GM19395 (cell line): ENCODE results near the gene LRIT3.
A peak's percentile ranks its signal among the peaks of the same experiment; 100 is the strongest.
"Not testable (repeated sequence)": the region's sequence is repeated elsewhere in the genome, so short reads cannot be mapped to it uniquely, and the experiment has no call there.

Experiments
- ATAC-seq: cut with Tn5 transposase; IDR thresholded peaks from one replicate; pipeline ENCODE4 v1.9.1; 2021; ENCODE audit warnings: mild to moderate bottlenecking, moderate library complexity; ENCODE audit not compliant: unreplicated experiment

Gene LRIT3

DNA sequence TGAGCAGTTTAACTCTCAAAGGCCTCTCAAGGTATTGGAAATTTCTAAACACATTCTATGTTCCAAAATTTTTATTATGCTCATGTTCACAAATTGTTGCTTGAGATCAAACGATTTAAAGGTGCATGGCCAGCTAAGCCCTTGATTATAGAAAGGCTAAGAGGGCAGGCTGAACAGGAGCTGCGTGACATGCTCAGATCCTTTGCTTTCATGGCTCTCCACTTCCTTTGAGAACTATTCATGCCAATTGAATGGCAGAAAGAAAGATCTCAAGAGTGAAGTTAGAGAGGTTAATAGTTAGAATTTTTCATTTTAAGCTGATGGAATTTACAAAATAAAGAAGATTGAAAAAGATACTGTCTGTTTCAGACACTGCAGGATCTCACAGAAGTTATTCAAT lies 594 bp downstream of the LRIT3 start:
- ATAC-seq, result no peak

DNA sequence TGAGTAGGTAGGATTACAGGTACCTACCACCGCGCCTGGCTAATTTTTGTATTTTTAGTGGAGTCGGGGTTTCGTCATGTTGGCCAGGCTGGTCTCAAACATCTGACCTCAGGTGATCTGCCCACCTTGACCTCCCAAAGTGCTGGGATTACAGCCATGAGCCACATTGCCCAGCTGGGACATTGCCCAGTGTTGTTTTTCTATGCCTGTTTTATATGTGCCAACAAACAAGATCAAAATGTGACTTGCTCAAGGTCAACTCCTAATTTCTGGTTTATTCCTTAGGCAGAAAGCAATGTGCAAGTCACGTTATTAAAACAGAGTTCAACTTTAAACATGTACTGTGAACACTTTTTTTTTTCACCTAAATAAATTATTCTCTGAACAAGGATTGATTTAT lies 2.7 kb downstream of the LRIT3 start:
- ATAC-seq, result no peak

DNA sequence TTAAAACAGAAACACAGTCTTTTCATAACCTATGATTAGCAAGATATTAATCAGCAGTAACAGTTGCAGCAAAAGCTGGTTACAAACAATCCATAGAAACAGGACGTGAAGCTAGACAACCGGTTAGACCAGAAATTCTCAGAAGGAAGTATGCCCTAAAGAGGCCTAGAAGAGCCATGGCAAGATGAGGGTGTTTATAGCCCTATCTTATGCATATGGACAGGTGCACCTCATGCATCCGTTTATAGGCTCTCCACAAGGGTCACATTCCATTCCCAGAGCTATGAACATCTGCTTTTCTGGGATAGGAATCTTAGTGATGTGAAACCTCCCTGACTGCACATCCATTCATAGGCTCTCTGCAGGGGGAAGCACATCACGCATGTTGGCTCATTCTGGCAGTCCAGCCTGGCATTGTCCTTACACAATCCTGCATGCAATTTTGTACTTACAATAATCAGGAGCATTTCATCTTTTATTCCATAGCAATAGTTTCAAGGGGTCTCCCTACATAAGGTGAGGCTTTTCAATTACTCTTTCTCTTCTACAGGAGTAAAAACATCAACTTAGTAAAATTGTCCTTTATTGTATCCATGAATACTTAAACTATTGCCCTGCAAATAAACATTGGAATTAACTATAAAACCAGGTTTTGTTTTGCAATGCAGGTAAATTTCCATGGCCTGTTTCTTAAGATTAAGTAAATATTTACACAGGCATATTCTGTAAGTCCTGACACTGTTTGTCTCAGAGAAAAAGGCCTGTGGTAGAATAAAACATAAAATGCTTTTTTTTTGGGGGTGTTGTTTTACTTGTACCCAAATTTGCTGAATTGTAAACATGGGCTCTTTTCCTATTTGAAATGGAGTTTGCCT lies 11.8 kb downstream of the LRIT3 start:
- not testable (repeated sequence) for ATAC-seq

DNA sequence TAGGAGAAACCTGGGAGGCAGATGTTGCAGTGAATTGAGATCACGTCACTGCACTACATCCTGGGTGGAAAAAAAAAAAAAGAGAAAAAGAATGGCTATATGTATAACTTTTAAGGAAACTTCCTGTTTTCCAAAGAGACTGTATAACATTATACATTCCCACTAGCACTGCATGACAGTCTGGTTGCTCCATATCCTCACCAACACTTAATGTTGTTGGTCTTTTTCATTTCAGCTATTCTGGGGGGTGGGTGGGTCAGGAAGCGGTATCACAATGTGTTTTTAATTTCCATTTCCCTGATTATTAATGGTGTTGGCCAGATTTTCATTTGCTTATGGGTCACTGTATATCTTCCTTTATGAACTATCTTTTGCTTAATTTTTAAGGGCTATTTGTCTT lies 13.4 kb downstream of the LRIT3 start:
- no peak for ATAC-seq

GRCh38 chr4:109861916-109862511 lies 14.1 kb downstream of the LRIT3 start:
- no peak for ATAC-seq

DNA sequence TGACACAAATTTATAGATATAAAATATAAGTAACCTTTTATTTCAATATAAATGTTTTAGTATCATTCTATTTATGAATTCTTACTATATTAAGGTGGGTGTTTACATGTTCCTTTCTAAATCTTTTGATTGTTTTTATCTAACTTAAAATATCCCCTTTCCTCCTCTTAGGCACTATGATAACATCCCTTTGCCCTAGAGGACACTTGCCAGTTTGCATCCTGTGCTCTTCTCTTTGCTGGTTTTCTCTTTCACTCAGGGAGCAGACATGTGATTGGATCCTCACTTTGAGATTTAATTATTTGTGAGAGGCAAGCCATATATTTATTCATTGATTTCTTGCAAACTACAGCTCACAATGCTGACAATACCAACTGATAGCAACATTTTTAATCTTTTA lies 16.2 kb downstream of the LRIT3 start:
- ATAC-seq, result no peak

DNA sequence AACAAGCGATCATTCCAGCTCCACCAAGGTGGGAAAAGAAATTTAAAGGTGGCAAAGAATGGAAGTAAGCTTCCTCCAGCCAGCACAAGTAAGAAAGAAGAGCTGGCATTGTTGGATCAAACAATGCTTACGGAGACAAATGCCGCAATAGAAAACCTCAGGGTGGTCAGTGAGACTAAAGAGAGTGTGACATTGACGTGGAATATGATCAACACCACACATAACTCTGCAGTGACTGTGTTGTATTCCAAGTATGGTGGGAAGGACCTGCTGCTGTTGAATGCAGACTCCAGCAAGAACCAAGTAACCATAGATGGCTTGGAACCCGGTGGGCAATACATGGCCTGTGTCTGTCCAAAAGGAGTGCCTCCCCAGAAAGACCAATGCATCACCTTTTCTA lies 22.2 kb downstream of the LRIT3 start:
- ATAC-seq, result no peak

- ATAC-seq, result no peak
These were observed 24.2 kb downstream of the LRIT3 start for GRCh38 chr4:109872065-109872464.

DNA sequence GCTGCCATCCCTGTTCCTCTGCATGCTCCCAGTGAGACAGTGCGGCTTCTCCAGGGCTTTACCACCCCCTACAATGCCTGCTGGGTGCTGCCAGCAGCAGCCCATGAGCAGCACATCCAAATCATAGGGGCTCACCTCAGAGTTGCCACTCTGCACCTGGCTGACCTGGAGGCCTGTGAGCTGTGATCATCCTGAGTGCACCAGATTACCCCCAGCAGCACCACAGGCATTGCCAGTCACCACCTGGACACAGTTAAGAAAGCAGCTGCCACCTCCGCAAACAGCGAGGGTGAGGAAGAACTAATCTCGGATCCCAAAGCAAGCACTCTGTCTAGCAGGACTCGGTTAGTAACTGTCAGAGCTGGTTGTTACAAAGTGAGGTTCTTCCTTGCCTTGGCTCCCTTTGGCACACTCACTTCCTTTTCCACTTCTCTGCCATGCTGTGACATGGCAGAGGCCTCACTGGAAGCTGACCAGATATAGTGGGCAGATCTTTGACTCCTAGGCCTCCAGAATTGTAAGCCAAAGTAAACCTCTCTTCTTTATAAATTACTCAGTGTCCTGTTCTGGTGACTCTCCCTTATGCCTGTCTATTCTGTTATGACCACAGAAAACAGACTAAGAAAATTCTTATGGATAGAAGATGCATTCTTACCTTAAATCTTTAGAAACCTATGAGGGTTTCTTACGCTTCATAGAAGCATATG lies 25.2 kb downstream of the LRIT3 start:
- no peak for ATAC-seq

- no peak for ATAC-seq
These were observed 26.0 kb downstream of the LRIT3 start for GRCh38 chr4:109873791-109874514.

- no peak for ATAC-seq
These were observed 27.2 kb downstream of the LRIT3 start for GRCh38 chr4:109875106-109875505.

DNA sequence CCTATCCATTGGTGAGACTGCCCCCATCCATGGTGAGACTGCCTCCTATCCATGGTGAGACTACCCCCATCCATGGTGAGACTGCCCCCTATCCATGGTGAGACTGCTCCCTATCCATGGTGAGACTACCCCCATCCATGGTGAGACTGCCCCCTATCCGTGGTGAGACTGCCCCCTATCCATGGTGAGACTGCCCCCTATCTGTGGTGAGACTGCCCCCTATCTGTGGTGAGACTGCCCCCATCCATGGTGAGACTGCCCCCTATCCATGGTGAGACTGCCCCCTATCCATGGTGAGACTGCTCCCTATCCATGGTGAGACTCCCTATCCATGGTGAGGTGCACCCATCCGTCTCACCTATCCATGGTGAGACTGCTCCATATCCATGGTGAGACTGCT lies 27.6 kb downstream of the LRIT3 start:
- ATAC-seq, result not testable (repeated sequence)

GRCh38 chr4:109876634-109877265 lies 28.8 kb downstream of the LRIT3 start:
- no peak for ATAC-seq

DNA sequence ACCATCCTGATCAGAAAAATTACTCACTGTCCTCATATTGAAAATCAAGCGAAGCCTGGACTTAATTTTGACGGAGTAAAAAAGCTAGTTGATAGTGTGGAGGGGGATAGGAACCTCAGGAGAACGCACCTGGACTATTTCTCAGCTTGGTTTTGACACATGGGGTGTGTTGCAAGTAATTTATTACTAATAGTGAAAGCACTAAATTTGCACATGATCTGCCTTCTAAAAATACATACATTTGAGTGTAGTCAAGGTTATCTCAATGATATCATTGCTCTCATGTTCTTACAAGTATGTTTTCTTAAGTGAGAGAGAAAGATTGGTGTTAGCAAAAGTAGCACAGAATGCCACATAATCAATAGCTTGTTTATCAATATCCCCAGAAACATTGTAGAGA lies 29.5 kb downstream of the LRIT3 start:
- ATAC-seq, result peak; percentile 83

DNA sequence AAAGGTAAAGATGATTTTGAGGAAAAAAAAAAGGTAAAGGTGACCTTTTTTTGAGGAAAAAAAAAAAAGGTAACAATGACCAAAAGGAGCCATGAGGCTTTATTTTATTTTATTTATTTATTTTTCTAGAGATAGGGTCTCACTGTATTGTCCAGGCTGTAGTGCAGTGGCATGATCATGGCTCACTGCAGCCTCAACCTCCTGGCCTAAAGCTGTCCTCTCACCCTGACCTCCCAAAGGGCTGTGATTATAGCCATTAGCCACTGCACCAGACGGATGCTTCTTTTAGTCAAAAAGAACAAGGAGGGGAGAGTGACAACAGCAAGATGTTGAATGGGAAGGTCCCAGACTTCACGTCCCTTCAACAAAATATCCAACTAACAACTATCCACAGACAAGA lies 30.4 kb downstream of the LRIT3 start:
- no peak for ATAC-seq

GRCh38 chr4:109879081-109879480 lies 31.2 kb downstream of the LRIT3 start:
- no peak for ATAC-seq

GRCh38 chr4:109879636-109880314 lies 31.9 kb downstream of the LRIT3 start:
- no peak for ATAC-seq

- ATAC-seq, result no peak
These were observed 38.4 kb downstream of the LRIT3 start for GRCh38 chr4:109886303-109886702.

- ATAC-seq, result no peak
These were observed 39.2 kb downstream of the LRIT3 start for GRCh38 chr4:109887071-109887470.

- ATAC-seq, result no peak
These were observed 42.2 kb downstream of the LRIT3 start for GRCh38 chr4:109890076-109890475.
